ENCODE data around the gene CELF2.

Gene CELF2

GRCh38 chr10:11004144-11005077 is 13.3 kb upstream of the CELF2 start:
- DNase-seq = no peak

- no peak for DNase-seq
Observed at GRCh38 chr10:11005725-11006427, 11.8 kb upstream of the CELF2 start.

GRCh38 chr10:11006428-11006825 is 11.2 kb upstream of the CELF2 start:
- no peak for DNase-seq

GRCh38 chr10:11007476-11008020 is 10.1 kb upstream of the CELF2 start:
- no peak for DNase-seq

GRCh38 chr10:11009471-11010308 is 8.0 kb upstream of the CELF2 start:
- no peak for DNase-seq

- DNase-seq = no peak
Observed at GRCh38 chr10:11010582-11010981, 7.1 kb upstream of the CELF2 start.

GRCh38 chr10:11011436-11011835 is 6.2 kb upstream of the CELF2 start:
- DNase-seq = no peak

GRCh38 chr10:11011984-11012383 is 5.7 kb upstream of the CELF2 start:
- DNase-seq = no peak

GRCh38 chr10:11012421-11013295 is 5.0 kb upstream of the CELF2 start:
- no peak for DNase-seq

GRCh38 chr10:11013836-11014235 is 3.8 kb upstream of the CELF2 start:
- DNase-seq = no peak

GRCh38 chr10:11014671-11015445 is 2.8 kb upstream of the CELF2 start:
- no peak for DNase-seq

GRCh38 chr10:11015446-11015934 is 2.2 kb upstream of the CELF2 start:
- DNase-seq = no peak

GRCh38 chr10:11017000-11017569 is 587 bp upstream of the CELF2 start:
- DNase-seq = no peak

GRCh38 chr10:11018432-11018841 is 765 bp downstream of the CELF2 start:
- DNase-seq = no peak

- no peak for DNase-seq
Observed at GRCh38 chr10:11018855-11019631, 1.4 kb downstream of the CELF2 start.

GRCh38 chr10:11019724-11020547 is 2.3 kb downstream of the CELF2 start:
- DNase-seq = no peak

- DNase-seq = no peak
Observed at GRCh38 chr10:11020548-11020942, 2.9 kb downstream of the CELF2 start.

GRCh38 chr10:11022213-11022612 is 4.5 kb downstream of the CELF2 start:
- DNase-seq = no peak

Data from activated naive CD4-positive, alpha-beta T cell treated with anti-CD3 and anti-CD28 coated beads, Interleukin-2, amount 50 U/mL, for 16 hours (primary cell).